ENCODE measurements around the gene MTMR1.

- TF ChIP-seq CTCF (IDR thresholded peaks at IDR 0.05), result no peak
- TF ChIP-seq POLR2AphosphoS5 (IDR thresholded peaks at IDR 0.05; ENCODE audit: low read depth, low read length), result no peak
- no peak for TF ChIP-seq TCF7L2 (IDR thresholded peaks at IDR 0.05; ENCODE audit: low read depth, low read length)
Observed at GRCh38 chrX:150763810-150764209, 70.6 kb downstream of the MTMR1 start.
